Uterus (tissue), 4 donors: ENCODE data around the gene HARBI1. TPM values are rescaled to one million over a fixed set of nuclear protein-coding genes. Genes with fewer than 3 reads are reported as not detected.

Experiments used
- DNase-seq, 2 donors: peaks; one replicate each; pipeline ENCODE4 v3.0.0-alpha.2; 2019 to 2020
- H3K27ac ChIP-seq, 2 donors: fragments of 200-600 bp; sonication (generic); 1 replicate in 1 of 2; 2 replicates in 1 of 2; pipeline ENCODE4 v1.5.1; 2016 to 2018
- H3K27me3 ChIP-seq, 2 donors: fragments of 200-600 bp; sonication (generic); one replicate each; pipeline ENCODE4 v1.5.1; 2018 to 2019; ENCODE audit warnings: control low read depth in 1 of 2
- H3K36me3 ChIP-seq, 2 donors: fragments of 200-600 bp; sonication (generic); one replicate each; pipeline ENCODE4 v1.5.1; 2019; ENCODE audit warnings: control low read depth in 1 of 2
- H3K4me1 ChIP-seq, 2 donors: fragments of 200-600 bp; sonication (generic); one replicate each; pipeline ENCODE4 v1.5.1; 2018 to 2019; ENCODE audit warnings: control low read depth in 1 of 2
- H3K4me3 ChIP-seq, 2 donors: fragments of 200-600 bp; sonication (generic); 1 replicate in 1 of 2; 2 replicates in 1 of 2; pipeline ENCODE4 v1.5.1; 2018 to 2019; ENCODE audit warnings: mild to moderate bottlenecking in 1 of 2
- H3K9me3 ChIP-seq, 2 donors: fragments of 200-600 bp; sonication (generic); one replicate each; pipeline ENCODE4 v1.5.1; 2019; ENCODE audit warnings: control low read depth in 1 of 2
- POLR2A ChIP-seq, 2 donors: fragments of 450-650 bp; IDR thresholded peaks; one replicate each; pipeline ENCODE4 v1.6.1; 2016; ENCODE audit warnings: antibody characterized with exemption in 2 of 2, mild to moderate bottlenecking in 1 of 2, moderate library complexity in 1 of 2
- intact Hi-C: fragments of 100-400 bp; cut with DNase I; formaldehyde crosslinking; loops from one replicate; pipeline ENCODE4 v1.15.1; 2023; ENCODE audit warnings: low total_unique reads
- total RNA-seq, 4 donors: library from RNA; depleted of rRNA in 3 of 4; stranded (reverse); fragments of >200 nt in 3 of 4; gene quantifications; one replicate each; pipeline versions ENCODE4 v1.1.0 to v1.2.4, GENCODE V29; 2014 to 2023
- TF ChIP-seq, protein P1 (sequence below), 4 experiments: fragments of 200-600 bp in 2 of 4; fragments of 450-650 bp in 2 of 4; sonication (generic) in 2 of 4; IDR thresholded peaks; one replicate each; pipeline ENCODE4 v1.5.1; 2016 to 2019; ENCODE audit warnings: antibody characterized with exemption in 4 of 4, mild to moderate bottlenecking in 2 of 4, moderate library complexity in 1 of 4
- donor health status: DM: yes; HTN: yes; CAD: no.

HARBI1 gene
- total RNA-seq, 4 donors from 2014 or later = 0.77 to 5.0 (median 2.8) TPM

DNA sequence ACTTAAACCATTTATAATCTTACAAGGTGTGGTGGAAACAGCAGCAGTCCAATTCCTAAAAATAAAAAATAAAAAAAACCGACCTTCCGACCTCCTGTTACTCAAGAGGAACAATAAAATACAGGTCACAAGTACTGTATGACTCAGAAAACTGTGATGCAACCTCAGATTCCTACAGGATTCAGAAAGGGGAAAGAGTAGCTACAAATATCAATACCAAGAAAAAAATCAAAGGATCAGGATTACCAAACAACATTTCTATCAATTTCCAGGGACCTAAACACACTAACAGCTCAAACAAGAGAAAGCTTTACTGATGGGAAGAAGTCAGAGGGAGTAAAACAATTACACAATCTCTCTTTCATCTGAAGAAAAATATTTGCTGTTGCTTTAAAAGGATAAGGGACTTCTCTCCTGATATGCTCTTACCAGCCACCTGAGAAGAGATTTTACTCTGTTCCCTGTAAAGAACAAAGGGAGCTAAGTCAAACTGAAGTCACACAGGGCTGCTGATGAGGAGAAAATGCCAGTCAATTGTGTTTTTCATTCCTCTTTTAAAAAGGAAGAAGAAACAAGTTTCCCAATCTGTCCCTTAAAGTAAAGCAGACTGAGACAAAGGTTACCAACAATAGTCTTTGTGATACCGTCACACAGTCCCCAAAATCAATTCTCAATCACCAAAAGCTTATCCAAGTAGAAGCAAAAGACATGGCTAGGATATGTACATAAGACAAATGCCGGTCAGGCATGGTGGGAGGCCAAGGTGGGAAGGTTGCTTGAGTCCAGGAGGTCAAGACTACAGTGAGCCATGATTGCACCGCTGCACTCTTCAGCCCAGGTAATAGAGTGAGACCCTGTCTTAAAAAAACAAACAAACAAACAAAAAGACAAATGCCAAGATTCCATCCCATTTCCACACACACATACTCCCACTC is 62.5 kb downstream of the HARBI1 start:
- H3K4me1 ChIP-seq = peaks cover 12 to 14% of the 10 kb centered on the region in 2 donors
- H3K27me3 ChIP-seq = no peaks in the 10 kb centered on the region
- TF ChIP-seq POLR2A (IDR thresholded peaks at IDR 0.05) = no peak
- TF ChIP-seq, protein P1, sequence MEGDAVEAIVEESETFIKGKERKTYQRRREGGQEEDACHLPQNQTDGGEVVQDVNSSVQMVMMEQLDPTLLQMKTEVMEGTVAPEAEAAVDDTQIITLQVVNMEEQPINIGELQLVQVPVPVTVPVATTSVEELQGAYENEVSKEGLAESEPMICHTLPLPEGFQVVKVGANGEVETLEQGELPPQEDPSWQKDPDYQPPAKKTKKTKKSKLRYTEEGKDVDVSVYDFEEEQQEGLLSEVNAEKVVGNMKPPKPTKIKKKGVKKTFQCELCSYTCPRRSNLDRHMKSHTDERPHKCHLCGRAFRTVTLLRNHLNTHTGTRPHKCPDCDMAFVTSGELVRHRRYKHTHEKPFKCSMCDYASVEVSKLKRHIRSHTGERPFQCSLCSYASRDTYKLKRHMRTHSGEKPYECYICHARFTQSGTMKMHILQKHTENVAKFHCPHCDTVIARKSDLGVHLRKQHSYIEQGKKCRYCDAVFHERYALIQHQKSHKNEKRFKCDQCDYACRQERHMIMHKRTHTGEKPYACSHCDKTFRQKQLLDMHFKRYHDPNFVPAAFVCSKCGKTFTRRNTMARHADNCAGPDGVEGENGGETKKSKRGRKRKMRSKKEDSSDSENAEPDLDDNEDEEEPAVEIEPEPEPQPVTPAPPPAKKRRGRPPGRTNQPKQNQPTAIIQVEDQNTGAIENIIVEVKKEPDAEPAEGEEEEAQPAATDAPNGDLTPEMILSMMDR (IDR thresholded peaks at IDR 0.05) = no peak
- H3K36me3 ChIP-seq = no peaks in the 10 kb centered on the region
- H3K27ac ChIP-seq = peak overlapping the region; percentile 75 to 92
- peak in 1 of 2 donors; percentile 33 for DNase-seq
- no peaks in the 10 kb centered on the region for H3K9me3 ChIP-seq
- H3K4me3 ChIP-seq = no peak overlapping the region
- intact Hi-C loops = no loop called here

DNA sequence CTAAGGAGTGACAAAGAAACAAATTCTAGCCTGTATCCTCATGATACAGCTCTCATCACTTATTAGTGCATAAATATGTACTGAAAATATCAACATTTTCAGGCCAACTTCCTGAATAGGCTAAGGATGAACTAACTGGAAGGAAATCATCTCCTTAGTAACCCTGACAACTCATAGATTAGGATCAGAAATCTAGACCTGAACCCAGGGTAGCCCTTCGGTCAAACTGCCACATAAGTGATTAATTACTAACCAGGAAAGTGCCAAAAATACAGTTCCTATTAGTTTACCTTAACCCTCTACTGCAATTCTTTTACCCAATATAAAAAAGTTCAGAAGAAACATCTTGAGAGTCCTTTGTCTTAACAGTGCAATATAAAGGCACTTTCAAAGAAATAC is 63.2 kb downstream of the HARBI1 start:
- DNase-seq = no peak
- H3K27me3 ChIP-seq = no peaks in the 10 kb centered on the region
- peak overlapping the region; percentile 75 to 92 for H3K27ac ChIP-seq
- TF ChIP-seq POLR2A (IDR thresholded peaks at IDR 0.05) = no peak
- TF ChIP-seq, protein P1 (IDR thresholded peaks at IDR 0.05) = no peak
- no peaks in the 10 kb centered on the region for H3K36me3 ChIP-seq
- no peaks in the 10 kb centered on the region for H3K9me3 ChIP-seq
- intact Hi-C loops = no loop called here
- no peak overlapping the region for H3K4me3 ChIP-seq
- H3K4me1 ChIP-seq = peaks cover 12 to 14% of the 10 kb centered on the region in 2 donors

Other genes with a start within 250 kb of the HARBI1 start
- gene MDK, start 235.6 kb downstream of the HARBI1 start, total RNA-seq = 100 to 1,000 TPM in 2 of 4 donors, 10 to 100 TPM in 2; 61.7 to 305 (median 103) TPM
- gene CHRM4, start 225.5 kb downstream of the HARBI1 start, total RNA-seq = under 1 TPM in 2 of 4 donors, not detected in 2; 0.14 to 0.67 TPM
- 10 to 100 TPM; 22.6 to 55.3 (median 41.4) TPM for gene AMBRA1, start 23.2 kb downstream of the HARBI1 start, total RNA-seq
- 100 to 1,000 TPM in 1 of 4 donors, 10 to 100 TPM in 3; 51.8 to 102 (median 68.3) TPM for gene ATG13, start 326 bp upstream of the HARBI1 start, total RNA-seq
- 100 to 1,000 TPM in 1 of 4 donors, 10 to 100 TPM in 3; 27.9 to 114 (median 37.3) TPM for gene ARHGAP1, start 83.4 kb upstream of the HARBI1 start, total RNA-seq
- gene ZNF408, start 83.8 kb upstream of the HARBI1 start, total RNA-seq = 10 to 100 TPM in 1 of 4 donors, 1 to 10 TPM in 2, under 1 TPM in 1; 0.88 to 10.5 (median 8.0) TPM
- under 1 TPM in 1 of 4 donors, not detected in 3; 0.27 TPM for gene F2, start 102.0 kb upstream of the HARBI1 start, total RNA-seq
- gene CKAP5, start 229.1 kb upstream of the HARBI1 start, total RNA-seq = 10 to 100 TPM; 19.7 to 88.8 (median 44.2) TPM